WTC11 (cell line): Measurements from ENCODE around the gene YAF2.

ENCODE experiments used
- AFF4 ChIP-seq: sonication (generic); formaldehyde crosslinking; IDR thresholded peaks from 2 replicates; pipeline ENCODE4 v1.8.1; 2023; ENCODE audit warnings: mild to moderate bottlenecking, missing genetic modification reagents, borderline replicate concordance
- CREB1 ChIP-seq: sonication (generic); formaldehyde crosslinking; IDR thresholded peaks from 2 replicates; pipeline ENCODE4 v1.8.0; 2023; ENCODE audit warnings: mild to moderate bottlenecking, missing genetic modification reagents
- CTCF ChIP-seq: fragments of 200-600 bp; IDR thresholded peaks from 2 replicates; pipeline ENCODE4 v1.8.0; 2022; ENCODE audit warnings: antibody characterized with exemption
- E2F4 ChIP-seq: sonication (generic); formaldehyde crosslinking; IDR thresholded peaks from 2 replicates; pipeline ENCODE4 v1.8.1; 2022; ENCODE audit warnings: low read depth, mild to moderate bottlenecking, moderate library complexity, missing genetic modification reagents, borderline replicate concordance
- FOXK1 ChIP-seq: sonication (generic); formaldehyde crosslinking; IDR thresholded peaks from 2 replicates; pipeline ENCODE4 v1.8.0; 2022; ENCODE audit warnings: mild to moderate bottlenecking, moderate library complexity, missing genetic modification reagents
- FOXP1 ChIP-seq: sonication (generic); formaldehyde crosslinking; IDR thresholded peaks from 2 replicates; pipeline ENCODE4 v1.8.0; 2022; ENCODE audit warnings: missing genetic modification reagents, mild to moderate bottlenecking, moderate library complexity, borderline replicate concordance
- IRF2 ChIP-seq: sonication (generic); formaldehyde crosslinking; IDR thresholded peaks from 2 replicates; pipeline ENCODE4 v1.8.0; 2022; ENCODE audit warnings: low read depth, missing genetic modification reagents, borderline replicate concordance
- NR2C2 ChIP-seq: sonication (generic); formaldehyde crosslinking; IDR thresholded peaks from 2 replicates; pipeline ENCODE4 v1.8.0; 2022; ENCODE audit warnings: mild to moderate bottlenecking, missing genetic modification reagents
- PREB ChIP-seq: sonication (generic); formaldehyde crosslinking; IDR thresholded peaks from 2 replicates; pipeline ENCODE4 v1.8.1; 2022; ENCODE audit warnings: mild to moderate bottlenecking, missing genetic modification reagents, moderate library complexity, borderline replicate concordance
- SP1 ChIP-seq: sonication (generic); formaldehyde crosslinking; conservative IDR thresholded peaks from 2 replicates; pipeline ENCODE4 v1.8.1; 2022; ENCODE audit warnings: missing genetic modification reagents
- USF2 ChIP-seq: sonication (generic); formaldehyde crosslinking; IDR thresholded peaks from 2 replicates; pipeline ENCODE4 v1.8.1; 2023; ENCODE audit warnings: mild to moderate bottlenecking, missing genetic modification reagents, moderate library complexity
- ZBTB43 ChIP-seq: sonication (generic); formaldehyde crosslinking; IDR thresholded peaks from 2 replicates; pipeline ENCODE4 v1.8.1; 2023; ENCODE audit warnings: mild to moderate bottlenecking, missing genetic modification reagents

- TF ChIP-seq AFF4 (no peak), E2F4 (no peak), SP1 (no peak), CTCF (no peak), USF2 (CRISPR knock-in tag) (no peak), PREB (CRISPR knock-in tag) (no peak), FOXP1 (no peak), CREB1 (no peak), IRF2 (no peak), ZBTB43 (CRISPR knock-in tag) (no peak), FOXK1 (no peak), NR2C2 (no peak)
These were observed 64.0 kb downstream of the YAF2 start for GRCh38 chr12:42173961-42174521.
